Fibroblast of lung (primary cell): ENCODE measurements around the gene C16orf96.

Experiments used
- CTCF ChIP-seq, 2 donors: IDR thresholded peaks in 1 of 2; conservative IDR thresholded peaks in 1 of 2; 1 replicate in 1 of 2; 2 replicates in 1 of 2; pipeline ENCODE4 v1.5.1; 2011 to 2012; ENCODE audit warnings: low read length in 2 of 2, control low read depth in 1 of 2, inconsistent platforms in 1 of 2, low read depth in 1 of 2, mild to moderate bottlenecking in 1 of 2
- EZH2 ChIP-seq: IDR thresholded peaks from 2 replicates; pipeline ENCODE4 v1.5.1; 2012; ENCODE audit warnings: low read length, control low read depth, mild to moderate bottlenecking; ENCODE audit errors: missing control alignments

GRCh38 chr16:4583906-4584305 is 27.8 kb downstream of the C16orf96 start:
- TF ChIP-seq CTCF (conservative IDR thresholded peaks at IDR 0.05 in 1 of 2, IDR thresholded peaks at IDR 0.05 in 1 of 2; ENCODE audit: low read depth in 1 of 2, low read length in 2 of 2), result no peak
- no peak for TF ChIP-seq EZH2
